HG03095 (cell line): ENCODE results near the gene KIAA0319L.

ENCODE experiments used
- ATAC-seq: cut with Tn5 transposase; IDR thresholded peaks from one replicate; pipeline ENCODE4 v1.9.1; 2021; ENCODE audit warnings: moderate library complexity; ENCODE audit not compliant: unreplicated experiment

Gene KIAA0319L

DNA sequence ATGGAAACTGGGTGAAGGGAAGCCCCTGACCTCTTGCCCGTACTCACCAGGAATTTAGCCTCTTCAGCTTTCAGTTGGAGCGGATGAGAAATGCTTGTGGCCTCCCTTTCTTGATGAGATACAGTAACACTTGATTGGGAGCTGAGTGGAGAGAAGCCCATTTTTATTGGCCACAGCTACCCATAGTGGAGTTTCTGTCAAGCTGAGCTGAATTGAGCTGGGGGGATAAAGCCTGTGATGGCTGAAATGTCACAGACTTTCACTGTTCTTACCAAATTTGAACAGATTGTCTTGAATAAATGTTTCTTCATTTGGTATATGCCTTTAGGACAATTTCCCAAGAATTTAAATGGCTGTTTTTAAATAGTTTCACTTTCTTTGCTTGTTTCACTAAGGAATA is 162.8 kb downstream of the KIAA0319L start:
- no peak for ATAC-seq

DNA sequence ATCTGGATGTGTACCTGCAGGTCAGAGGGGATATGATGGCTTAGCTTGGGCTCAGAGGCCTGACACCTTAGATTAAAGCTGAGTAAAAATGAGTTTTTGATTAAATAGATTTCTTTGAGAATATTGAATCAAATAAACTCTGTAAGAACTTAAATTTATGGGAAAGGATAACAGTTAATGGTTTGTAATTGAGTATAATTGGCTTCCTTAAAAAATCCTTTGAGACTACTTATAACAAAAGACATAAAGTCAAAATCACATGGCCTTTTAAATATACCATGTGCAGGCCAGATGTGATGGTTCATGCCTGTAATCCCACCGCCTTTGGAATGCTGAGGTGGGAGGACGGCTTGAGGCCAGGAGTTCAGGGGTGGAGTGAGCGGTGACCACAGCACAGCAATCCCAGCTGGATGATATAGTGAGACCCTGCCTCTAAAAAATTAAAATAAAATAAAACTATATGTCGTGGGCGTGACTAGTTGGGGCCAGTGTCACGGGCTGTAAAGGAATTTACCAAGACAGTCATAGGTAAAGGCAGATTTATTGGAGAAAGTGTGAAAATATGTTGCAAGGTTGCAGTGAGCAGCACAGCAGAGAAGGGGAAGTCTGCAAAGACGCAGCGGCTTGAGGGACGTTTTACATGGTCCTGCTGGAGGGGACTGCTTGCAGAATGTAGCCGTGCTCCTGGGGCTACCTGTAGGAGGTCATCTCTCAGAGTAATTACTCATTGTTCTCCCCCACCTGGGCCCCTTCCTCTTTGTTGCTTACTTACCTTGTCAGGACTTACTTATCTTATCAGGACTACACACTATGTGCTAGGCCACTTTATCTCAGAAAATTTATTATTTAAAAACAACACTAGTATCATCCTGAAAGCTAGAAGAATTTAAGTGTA is 166.4 kb downstream of the KIAA0319L start:
- no peak for ATAC-seq

DNA sequence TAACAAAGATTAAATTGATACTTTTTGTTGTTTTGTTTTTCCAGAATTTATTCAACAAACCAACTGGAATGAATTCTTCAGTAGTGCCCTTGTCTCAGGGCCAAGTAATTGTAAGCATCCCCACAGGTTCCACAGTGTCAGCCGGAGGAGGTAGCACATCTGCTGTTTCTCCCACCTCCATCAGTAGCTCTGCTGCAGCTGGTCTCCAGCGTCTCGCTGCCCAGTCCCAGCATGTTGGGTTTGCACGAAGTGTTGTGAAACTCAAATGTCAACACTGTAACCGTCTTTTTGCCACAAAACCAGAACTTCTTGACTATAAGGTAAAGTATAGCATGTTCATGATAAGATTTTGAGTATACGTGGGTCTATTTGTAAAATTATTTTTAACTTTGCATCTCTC is 170.2 kb downstream of the KIAA0319L start:
- no peak for ATAC-seq

DNA sequence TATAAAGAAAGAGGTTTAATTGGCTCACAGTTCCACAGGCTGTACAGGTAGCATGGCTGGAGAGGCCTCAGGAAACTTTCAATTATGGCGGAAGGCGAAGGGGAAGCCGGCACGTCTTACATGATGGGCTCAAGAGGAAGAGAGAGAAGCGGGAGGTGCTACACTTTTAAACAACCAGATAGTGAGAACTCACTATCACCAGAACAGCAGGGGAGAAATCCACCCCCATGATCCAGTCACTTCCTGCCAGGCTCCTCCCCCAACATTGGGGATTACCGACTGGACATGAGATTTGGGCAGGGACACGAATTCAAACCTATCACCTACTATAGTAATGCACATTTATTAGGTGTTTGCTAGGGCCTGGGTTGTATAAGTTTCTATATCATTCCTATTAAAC is 170.9 kb downstream of the KIAA0319L start:
- no peak for ATAC-seq
